ENCODE measurements around the gene GRM8.

The GRM8 gene

DNA sequence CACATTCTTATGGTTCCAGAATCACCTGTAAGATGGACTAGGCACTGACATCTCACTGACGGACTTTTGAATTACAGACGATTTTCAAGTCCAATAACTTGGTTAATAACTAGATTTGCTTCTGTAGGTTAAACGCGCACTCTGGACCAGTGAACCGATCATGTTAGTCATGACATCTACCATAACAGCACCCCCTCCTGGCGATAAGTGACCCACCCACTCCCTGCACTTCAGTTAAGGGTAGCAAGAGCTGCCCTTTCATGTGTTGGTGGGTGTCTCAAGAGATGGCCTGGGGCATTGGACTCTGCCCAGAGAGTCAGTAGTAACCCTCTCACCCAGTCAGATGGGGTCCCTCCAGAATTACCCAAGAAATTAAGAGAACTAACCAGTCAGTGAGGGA, 12.9 kb downstream of the GRM8 start:
- H3K27ac ChIP-seq, result no peak overlapping the region
- H3K4me3 ChIP-seq, result no peak overlapping the region

GRCh38 chr7:127233630-127234029, 19.1 kb downstream of the GRM8 start:
- H3K27ac ChIP-seq, result no peak overlapping the region
- no peak overlapping the region for H3K4me3 ChIP-seq

DNA sequence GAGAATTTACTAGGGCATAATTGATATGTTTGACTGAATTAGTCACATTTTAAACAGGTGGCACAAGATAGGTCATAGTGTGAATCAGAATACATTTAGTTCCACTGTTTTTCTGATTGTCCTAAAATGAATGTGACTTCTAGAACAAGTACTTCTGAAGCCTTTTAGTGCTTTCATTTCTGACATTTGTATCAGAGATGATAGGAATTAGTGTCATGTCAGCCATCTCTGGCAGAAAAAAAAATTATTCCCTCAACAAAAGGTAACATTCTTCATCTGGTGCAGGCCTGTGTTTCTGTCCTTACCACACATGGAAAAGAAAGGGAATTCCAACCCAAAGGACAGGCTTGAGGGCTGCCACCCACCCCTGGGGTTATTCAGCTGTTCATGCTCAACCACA, 21.3 kb downstream of the GRM8 start:
- H3K4me3 ChIP-seq, result no peak overlapping the region
- no peak overlapping the region for H3K27ac ChIP-seq

GRCh38 chr7:127230192-127230925, 22.4 kb downstream of the GRM8 start:
- Histone ChIP-seq H3K27ac (no peak overlapping the region), H3K4me3 (no peak overlapping the region)

DNA sequence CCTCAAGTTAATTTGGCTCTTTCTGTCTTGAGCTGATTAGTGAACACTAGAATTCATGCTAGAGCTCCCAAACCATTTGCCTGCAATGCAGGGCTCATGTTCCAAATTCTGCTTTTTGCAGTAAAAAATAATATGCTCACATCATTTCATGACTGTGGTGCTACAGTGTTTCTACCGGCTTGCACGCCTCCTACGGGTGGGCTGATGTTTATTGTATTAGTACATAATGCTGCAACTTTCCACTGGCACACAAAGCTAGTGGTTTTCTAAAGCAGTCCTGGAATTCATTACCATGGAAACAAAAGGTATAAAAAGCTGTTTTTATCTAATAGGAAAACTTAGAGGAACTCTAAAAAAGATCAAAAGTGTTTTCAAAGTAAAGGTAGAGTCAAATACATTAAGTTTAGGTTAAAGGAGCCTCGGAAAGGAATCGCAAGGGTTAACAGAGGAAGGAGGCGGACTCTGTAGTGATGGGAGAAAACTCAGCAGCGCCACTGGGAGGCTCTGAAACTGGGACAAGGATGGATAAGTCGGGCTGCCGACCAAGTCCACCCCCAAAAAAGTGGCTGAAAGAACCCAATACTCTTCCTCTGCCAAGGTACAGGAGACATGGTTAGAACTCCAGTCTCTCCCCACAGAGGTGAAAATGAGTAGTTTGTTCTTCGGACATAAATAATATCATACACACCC, 25.9 kb downstream of the GRM8 start:
- Histone ChIP-seq H3K4me3 (no peak overlapping the region), H3K27ac (no peak overlapping the region)

DNA sequence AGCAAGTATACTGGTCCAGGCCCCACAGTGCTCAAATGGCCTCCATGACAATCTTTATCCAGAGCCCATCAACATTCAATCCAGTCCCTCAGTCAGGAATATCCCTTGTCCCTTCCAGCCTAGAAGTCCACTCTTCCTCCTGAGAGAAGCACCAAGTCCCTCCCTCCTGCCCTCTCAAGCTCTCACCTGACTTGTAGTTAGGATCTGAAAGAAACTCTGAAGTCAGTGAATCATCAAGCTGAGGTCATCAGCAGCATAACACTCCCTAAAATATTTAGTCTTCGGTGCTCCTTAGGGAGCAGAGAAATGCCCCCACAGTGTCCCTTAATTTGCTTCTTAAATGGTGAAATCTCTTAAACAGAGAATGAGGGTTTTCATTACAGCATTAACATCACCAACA, 31.0 kb downstream of the GRM8 start:
- Histone ChIP-seq H3K4me3 (no peak overlapping the region), H3K27ac (no peak overlapping the region)

DNA sequence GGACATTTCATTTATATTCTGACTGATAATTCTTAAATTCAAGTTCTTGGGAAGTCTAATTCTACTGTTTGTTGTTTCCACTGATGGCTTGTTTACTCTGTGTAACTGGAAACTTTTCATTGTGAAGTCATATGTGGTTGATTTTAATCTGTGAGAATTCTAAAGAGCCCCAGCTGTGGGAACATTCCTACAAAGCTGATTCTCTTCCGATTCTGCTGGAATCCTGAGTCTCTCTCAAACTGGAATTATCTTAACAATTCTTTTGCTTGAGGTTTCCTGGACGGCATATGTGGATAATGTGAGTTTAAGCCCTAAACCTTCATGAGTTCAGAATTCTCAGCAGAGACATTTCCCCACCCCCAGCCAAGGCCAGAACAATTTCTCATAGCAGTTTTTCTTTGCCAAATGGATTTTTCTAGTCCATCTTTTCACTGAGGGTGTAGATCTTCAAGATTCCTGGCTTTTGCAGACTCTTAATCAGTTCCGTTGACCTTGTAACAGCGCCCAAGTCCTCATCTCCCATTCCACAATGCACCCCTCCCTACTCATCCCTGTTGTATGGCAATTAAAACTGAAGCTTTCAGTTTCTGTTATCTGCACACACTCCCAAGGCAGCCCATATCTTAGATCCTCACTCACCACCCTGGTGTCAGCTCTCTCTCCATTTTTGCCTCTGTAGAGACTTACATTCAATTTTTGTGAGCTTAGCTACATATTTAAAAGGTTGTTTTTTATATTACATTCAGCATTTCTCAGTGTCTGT, 37.6 kb downstream of the GRM8 start:
- no peak overlapping the region for H3K27ac ChIP-seq
- no peak overlapping the region for H3K4me3 ChIP-seq

DNA sequence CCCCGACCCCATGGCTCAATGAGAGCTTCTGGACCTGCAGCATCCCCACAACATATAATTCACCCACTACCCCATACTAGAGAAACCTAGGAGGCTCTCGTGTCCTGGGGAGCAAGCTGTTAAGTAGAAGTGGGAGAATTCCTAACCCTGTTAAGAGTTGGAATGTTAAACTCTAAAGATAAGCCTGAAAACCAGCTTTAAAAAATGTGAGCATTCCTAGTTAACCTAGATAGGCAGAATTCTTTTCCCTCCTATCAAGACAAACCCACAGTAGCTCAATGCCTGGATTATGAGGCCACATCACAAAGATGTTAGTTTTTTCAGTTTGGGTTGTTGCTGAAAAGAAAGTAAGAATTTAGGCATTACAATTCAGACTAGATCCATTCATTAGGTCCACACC, 42.9 kb downstream of the GRM8 start:
- H3K27ac ChIP-seq, result no peak overlapping the region
- H3K4me3 ChIP-seq, result no peak overlapping the region

DNA sequence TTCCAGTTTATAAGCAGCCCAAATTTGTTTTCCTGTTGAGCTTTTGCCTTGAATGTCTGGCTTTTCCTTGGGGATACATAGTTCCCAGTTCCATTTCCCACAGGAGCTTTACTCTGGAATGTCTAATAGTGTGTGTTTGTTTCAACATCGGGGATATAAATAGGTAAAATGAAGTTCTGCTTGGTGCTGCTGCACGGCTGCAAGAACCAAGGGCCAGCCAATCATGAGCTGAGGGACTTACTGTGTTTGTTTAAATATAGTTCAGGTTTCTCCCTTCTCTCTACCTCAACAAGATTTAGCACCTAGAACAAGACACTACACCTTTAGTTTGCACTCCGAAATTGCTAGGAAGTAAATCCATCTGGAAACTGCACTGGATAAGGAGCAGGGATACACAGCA, 43.9 kb downstream of the GRM8 start:
- no peak overlapping the region for H3K27ac ChIP-seq
- no peak overlapping the region for H3K4me3 ChIP-seq

GRCh38 chr7:127208351-127208750, 44.4 kb downstream of the GRM8 start:
- no peak overlapping the region for H3K27ac ChIP-seq

DNA sequence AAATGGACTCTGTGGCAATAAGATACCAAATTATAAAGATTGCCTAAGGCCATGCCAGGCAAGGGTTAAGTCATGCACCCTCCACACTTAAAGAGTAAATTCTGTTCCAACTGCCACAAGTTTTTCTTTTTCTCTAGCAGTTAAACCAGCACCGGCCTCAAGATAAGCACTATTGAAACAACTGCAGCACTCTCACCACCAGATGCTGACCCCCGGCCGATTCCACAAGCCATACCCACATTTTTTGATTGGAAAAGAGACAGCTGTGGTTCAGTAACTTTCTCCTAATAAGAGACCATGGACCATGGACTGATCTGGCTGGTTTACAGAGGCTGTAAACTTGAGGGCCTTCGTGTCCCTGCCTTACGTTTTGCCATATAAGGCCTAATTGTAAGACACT, 44.9 kb downstream of the GRM8 start:
- no peak overlapping the region for H3K4me3 ChIP-seq
- H3K27ac ChIP-seq, result no peak overlapping the region

More at GRCh38 chr7:127208351-127208750, 44.4 kb downstream of the GRM8 start:
- no peak overlapping the region for H3K4me3 ChIP-seq

DNA sequence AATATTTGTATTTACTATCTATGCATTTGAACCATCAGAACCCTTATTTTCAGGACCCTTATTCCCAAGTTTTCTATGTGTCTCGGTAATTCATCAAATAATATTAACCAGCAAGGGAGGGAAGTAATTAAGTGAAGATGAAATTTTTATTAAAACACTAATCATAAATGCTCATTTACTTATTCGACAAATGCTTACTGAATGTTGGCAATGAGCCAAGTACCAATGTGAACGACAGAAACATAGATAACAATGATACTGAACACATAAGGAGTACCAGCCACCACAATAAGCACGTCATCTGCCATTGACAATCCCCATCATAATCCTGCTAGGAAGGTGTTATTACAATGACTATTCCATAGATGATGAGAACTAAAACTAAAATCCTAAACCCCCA, 45.5 kb downstream of the GRM8 start:
- Histone ChIP-seq H3K4me3 (no peak overlapping the region), H3K27ac (no peak overlapping the region)

DNA sequence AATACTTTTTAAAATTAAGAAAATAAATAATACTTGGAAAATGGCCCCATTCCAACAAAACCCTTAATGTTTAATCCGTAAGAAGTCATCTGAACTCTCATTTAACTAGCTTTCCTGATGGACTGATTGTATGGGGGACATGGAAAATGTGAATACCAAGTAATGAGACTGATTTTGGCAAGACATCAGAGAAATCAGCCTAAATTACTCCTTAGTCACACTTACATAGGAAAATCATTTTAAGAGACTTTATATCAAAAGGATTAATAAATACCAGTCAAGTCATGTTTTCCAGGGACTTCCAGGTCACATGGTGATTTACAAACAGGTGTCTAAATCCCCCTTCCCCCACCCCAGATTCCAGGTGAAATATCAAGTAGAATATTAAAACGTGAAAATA, 58.2 kb downstream of the GRM8 start:
- H3K27ac ChIP-seq, result no peak overlapping the region
- no peak overlapping the region for H3K4me3 ChIP-seq

GRCh38 chr7:127189886-127190285, 62.9 kb downstream of the GRM8 start:
- H3K4me3 ChIP-seq, result no peak overlapping the region
- no peak overlapping the region for H3K27ac ChIP-seq

DNA sequence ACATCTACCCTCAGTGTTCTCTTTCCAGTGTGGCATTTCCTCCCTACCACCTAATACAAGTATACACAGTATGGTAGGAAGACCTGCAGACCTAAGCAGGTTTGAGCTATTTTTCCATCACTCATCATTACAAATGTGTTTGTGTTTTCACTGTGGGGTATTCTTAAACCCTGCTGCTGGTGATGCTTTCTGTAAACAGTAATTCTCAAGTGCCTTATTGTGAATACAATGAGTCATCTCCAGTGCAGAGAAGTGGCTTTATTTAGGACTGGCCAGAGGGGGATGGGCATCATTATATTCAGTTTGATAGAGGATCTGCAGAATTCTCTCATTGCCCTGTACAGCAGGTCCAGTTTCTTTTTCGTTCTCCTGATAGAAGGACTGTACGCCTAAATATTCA, 63.7 kb downstream of the GRM8 start:
- Histone ChIP-seq H3K4me3 (no peak overlapping the region), H3K27ac (no peak overlapping the region)

- Histone ChIP-seq H3K4me3 (no peak overlapping the region), H3K27ac (no peak overlapping the region)
Observed at GRCh38 chr7:127187740-127188139, 65.0 kb downstream of the GRM8 start.

GRCh38 chr7:127186686-127187085, 66.1 kb downstream of the GRM8 start:
- H3K27ac ChIP-seq, result no peak overlapping the region

GRCh38 chr7:127177156-127177555, 75.6 kb downstream of the GRM8 start:
- Histone ChIP-seq H3K27ac (no peak overlapping the region), H3K4me3 (no peak overlapping the region)

More at GRCh38 chr7:127186686-127187085, 66.1 kb downstream of the GRM8 start:
- H3K4me3 ChIP-seq, result no peak overlapping the region

DNA sequence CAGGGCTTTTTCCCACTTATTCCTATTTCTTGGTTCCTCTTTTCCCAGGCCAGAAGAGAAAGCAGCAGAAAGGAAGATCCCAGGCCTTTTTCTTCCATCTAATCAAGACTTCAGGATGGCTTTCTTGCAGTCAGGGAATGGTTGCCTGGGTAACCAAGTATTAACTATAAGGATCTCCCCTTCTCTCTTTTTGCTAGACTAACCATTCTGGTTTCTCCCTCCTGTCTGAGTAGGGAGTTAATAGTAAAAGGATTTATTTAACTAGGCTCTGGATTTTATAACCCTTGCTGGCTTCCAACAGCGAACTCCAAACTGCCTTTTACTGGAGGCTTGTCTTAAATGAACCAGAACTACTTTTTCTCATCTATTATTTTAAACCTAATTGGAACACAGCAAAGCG, 90.4 kb downstream of the GRM8 start:
- H3K27ac ChIP-seq, result no peak overlapping the region
- H3K4me3 ChIP-seq, result no peak overlapping the region

DNA sequence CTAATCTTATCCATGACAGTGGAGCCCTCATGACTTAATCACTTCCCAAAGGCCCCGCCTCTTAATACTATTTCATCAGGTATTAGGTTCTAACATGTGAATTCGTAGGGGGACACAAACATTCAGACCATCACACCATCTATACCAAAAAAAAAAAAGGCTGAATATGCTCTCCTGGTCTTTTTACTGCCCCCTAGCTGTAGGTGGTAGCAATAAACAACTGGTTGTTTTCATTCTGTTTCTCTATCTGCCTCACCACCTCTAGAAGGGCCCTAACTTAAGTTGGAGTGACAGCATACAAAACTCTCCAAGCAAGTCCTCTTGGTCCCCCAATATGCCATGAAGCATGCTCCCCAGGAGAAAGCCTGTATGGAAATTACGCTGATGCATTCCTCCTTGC, 94.1 kb downstream of the GRM8 start:
- Histone ChIP-seq H3K4me3 (no peak overlapping the region), H3K27ac (no peak overlapping the region)

DNA sequence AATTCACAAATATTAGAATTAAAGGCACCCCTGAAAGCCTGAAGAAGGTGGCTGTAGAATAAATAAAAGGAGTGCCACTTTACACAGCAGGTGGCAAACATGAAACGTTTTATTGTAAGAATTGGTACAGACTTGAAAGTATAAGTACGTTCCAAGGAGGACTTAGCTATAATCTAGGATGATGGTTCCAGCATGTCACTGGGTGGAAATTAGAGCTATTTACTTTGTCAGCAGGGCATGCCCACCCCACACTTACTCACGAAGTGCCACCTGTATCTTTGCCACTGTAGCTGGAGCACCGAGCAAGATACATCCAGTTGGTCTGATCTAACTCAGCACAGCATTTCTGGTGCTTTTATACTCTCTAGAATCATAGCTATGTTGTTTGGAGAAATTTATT, 97.8 kb downstream of the GRM8 start:
- no peak overlapping the region for H3K27ac ChIP-seq
- no peak overlapping the region for H3K4me3 ChIP-seq
